H1 (cell line): ENCODE data around the gene ICAM2. TPM values are rescaled to one million over a fixed set of nuclear protein-coding genes. Genes with fewer than 3 reads are reported as not detected.

ENCODE experiments used
- GABPA ChIP-seq: IDR thresholded peaks from 2 replicates; pipeline ENCODE4 v1.6.1; 2011; ENCODE audit warnings: mild to moderate bottlenecking, low read length, moderate library complexity, borderline replicate concordance; ENCODE audit not compliant: insufficient read depth
- PHF8 ChIP-seq: fragments of 200-600 bp; sonication (generic); conservative IDR thresholded peaks from 2 replicates; pipeline ENCODE4 v1.7.1; 2012; ENCODE audit warnings: low read depth, mild to moderate bottlenecking, inconsistent platforms, low read length, moderate library complexity
- POU5F1 ChIP-seq: IDR thresholded peaks from 2 replicates; pipeline ENCODE4 v1.6.1; 2011; ENCODE audit warnings: low read depth, mild to moderate bottlenecking, low read length, moderate library complexity
- TAF1 ChIP-seq: IDR thresholded peaks from 2 replicates; pipeline ENCODE4 v1.6.1; 2011; ENCODE audit warnings: mild to moderate bottlenecking, low read depth, low read length
- TCF12 ChIP-seq: IDR thresholded peaks from 2 replicates; pipeline ENCODE4 v1.6.1; 2011; ENCODE audit warnings: low read depth, mild to moderate bottlenecking, low read length
- ZNF274 ChIP-seq: IDR thresholded peaks from 2 replicates; pipeline ENCODE4 v1.7.0; 2012; ENCODE audit warnings: low read length, borderline replicate concordance; ENCODE audit errors: extremely low read depth
- polyA plus RNA-seq, 7 experiments: library from polyadenylated mRNA; depleted of rRNA in 3 of 7; stranded (reverse) in 5 of 7; unstranded in 2 of 7; fragments of >200 nt in 5 of 7; fragments of 200-250 nt in 2 of 7; gene quantifications; 1 replicate in 5 of 7; 2 replicates in 1 of 7; 4 replicates in 1 of 7; pipeline versions ENCODE4 v1.2.1 to v1.2.3, GENCODE V29; 2011 to 2013; ENCODE audit warnings: missing spikeins in 2 of 7, mixed read lengths in 2 of 7
- total RNA-seq: library from RNA; stranded (reverse); fragmentation: NEBNext Ultra II Directional; extraction: Animal tissue kit (Norgen Biotek cat#: 25700); gene quantifications from 2 replicates; pipeline ENCODE4 v1.2.1, GENCODE V29; 2021

The ICAM2 gene
- total and polyA plus RNA-seq, 2 of the 8 experiments (the other 6 are each of a cell fraction or from before 2014, with no cell fraction given), result 0.45 to 0.63 TPM

DNA sequence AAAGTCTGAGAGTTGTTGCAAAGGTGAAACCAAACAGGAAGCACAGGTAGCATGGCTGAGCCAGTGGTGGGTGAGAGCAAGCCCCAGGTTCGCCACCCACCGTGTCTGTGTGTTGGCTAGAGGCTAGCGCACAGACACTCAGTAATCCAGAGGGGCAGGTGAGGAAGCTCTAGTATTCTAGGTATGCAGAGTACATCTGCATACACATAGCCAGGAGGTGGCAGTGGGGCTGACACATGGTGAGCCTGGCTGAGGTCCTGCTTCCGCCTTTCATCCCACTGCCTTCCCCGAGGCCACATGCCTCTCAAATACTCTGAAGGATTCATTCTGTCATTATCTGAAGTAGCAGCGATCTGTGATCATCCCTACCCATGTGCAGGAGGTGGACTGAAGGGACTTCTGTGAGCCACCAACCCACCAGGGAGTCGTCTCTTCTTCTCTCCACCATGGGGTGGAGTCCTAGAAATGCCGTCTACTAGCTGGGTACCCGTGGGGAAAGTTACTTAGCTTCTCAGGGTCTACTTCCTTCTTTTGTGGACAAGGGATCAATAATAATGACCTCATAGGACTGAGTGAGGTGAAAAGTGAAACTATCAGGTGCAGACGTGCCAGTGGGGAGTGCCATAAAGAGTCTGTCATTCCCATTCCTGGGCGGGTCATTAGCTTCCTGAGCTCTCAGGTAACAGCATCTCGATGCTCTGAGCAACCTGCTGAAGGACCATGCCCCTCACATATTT is 36.0 kb upstream of the ICAM2 start (continued):
- TF ChIP-seq PHF8, result no peak
- TF ChIP-seq POU5F1, result no peak
- 0 out of 2 replicates have a peak, but pooled peaks have one; percentile 17 for TF ChIP-seq TAF1
- no peak for TF ChIP-seq GABPA
- no peak for TF ChIP-seq TCF12
- no peak for TF ChIP-seq ZNF274
- TF ChIP-seq, all 59 proteins: peak for 6
